ENCODE data around the gene NTNG2. TPM values are rescaled to one million over a fixed set of nuclear protein-coding genes. Genes with fewer than 3 reads are reported as not detected.
"Not testable (repeated sequence)": the region's sequence is repeated elsewhere in the genome, so short reads cannot be mapped to it uniquely, and the experiment has no call there.

NTNG2 gene
- total and polyA plus RNA-seq, 2 donors (not counting 1 experiment from before 2014, with no cell fraction given), result 5.0 to 6.6 TPM

- no peaks in the 10 kb centered on the region for H3K4me1 ChIP-seq (ENCODE audit: control insufficient read depth in 2 of 2, insufficient read depth in 2 of 2, low read length in 2 of 2)
- H3K4me2 ChIP-seq (replicated peaks; ENCODE audit: low read depth, low read length, poor library complexity, severe bottlenecking), result no peak overlapping the region
- no peak overlapping the region for H2AFZ ChIP-seq (ENCODE audit: insufficient read depth, low read depth, low read length, poor library complexity, severe bottlenecking)
- H3K4me3 Mint-ChIP-seq, result no peak overlapping the region
- peak overlapping the region; percentile 64 for H3K27ac Mint-ChIP-seq
- POLR2A ChIA-PET, result no interaction called here
- no peak overlapping the region for H3K4me3 ChIP-seq (ENCODE audit: control extremely low read depth in 1 of 5, extremely low read depth in 1 of 5, insufficient read depth in 1 of 5, low read depth in 2 of 5, low read length in 4 of 5)
- TF ChIP-seq EZH2 (IDR thresholded peaks at IDR 0.05; ENCODE audit: borderline replicate concordance, insufficient read depth, low read depth, low read length, poor library complexity, severe bottlenecking) (no peak), CTCF (IDR thresholded peaks at IDR 0.05) (peak; percentile 96)
- H3K4me1 Mint-ChIP-seq, result peaks cover 2% of the 10 kb centered on the region
- H4K20me1 ChIP-seq (ENCODE audit: control insufficient read depth, insufficient read depth, low read length, poor library complexity, severe bottlenecking), result peaks cover 40% of the 10 kb centered on the region
- H3K9ac ChIP-seq (ENCODE audit: low read length), result no peak overlapping the region
- H3K36me3 ChIP-seq (replicated peaks in 1 of 2; ENCODE audit: control extremely low read depth in 1 of 2, control insufficient read depth in 1 of 2, extremely low read depth in 1 of 2, insufficient read depth in 2 of 2, low read length in 1 of 2), result peaks cover 30 to 91% of the 10 kb centered on the region in 2 experiments
- no peaks in the 10 kb centered on the region for H3K9me3 Mint-ChIP-seq (ENCODE audit: insufficient read depth)
- H3K27ac ChIP-seq (ENCODE audit: low read length in 2 of 2), result no peak overlapping the region
- intact Hi-C loops (cut with micrococcal nuclease), result loop anchor here (1.0 kb wide), 1 partner anchor 507 kb away; no protein-coding TSS in a partner anchor
- DNase-seq (peak; percentile 77), ATAC-seq (ENCODE audit: low read depth) (peak; percentile 51)
- H3K27me3 ChIP-seq (replicated peaks in 1 of 4; ENCODE audit: control extremely low read depth in 1 of 4, control insufficient read depth in 3 of 4, insufficient read depth in 4 of 4, low read length in 3 of 4), result no peaks in the 10 kb centered on the region
- no peaks in the 10 kb centered on the region for H3K9me3 ChIP-seq (ENCODE audit: control extremely low read depth in 1 of 3, control insufficient read depth in 2 of 3, insufficient read depth in 1 of 3, low read length in 2 of 3)
- WGBS (ENCODE audit: insufficient coverage), result 75% methylated on average over 4 of the region's 10 CpGs
- H3K27me3 Mint-ChIP-seq, result no peaks in the 10 kb centered on the region
- CTCF ChIA-PET, result interaction anchor here (0.6 to 3.0 kb wide), 24 partner anchors 9 to 639 kb away, joined by 3 to 21 read pairs (median 4); partner anchors contain the start of genes DDX31 and GTF3C4
- peaks cover 9% of the 10 kb centered on the region for H3K79me2 ChIP-seq (ENCODE audit: control insufficient read depth, insufficient read depth, low read length)
Observed at GRCh38 chr9:132268725-132269352, 107.0 kb downstream of the NTNG2 start.

- H3K9me3 ChIP-seq (ENCODE audit: control extremely low read depth in 1 of 3, control insufficient read depth in 2 of 3, insufficient read depth in 1 of 3, low read length in 2 of 3); H3K4me3 ChIP-seq (ENCODE audit: control extremely low read depth in 1 of 5, extremely low read depth in 1 of 5, insufficient read depth in 1 of 5, low read depth in 2 of 5, low read length in 4 of 5); H3K4me1 Mint-ChIP-seq; DNase-seq; H3K79me2 ChIP-seq (ENCODE audit: control insufficient read depth, insufficient read depth, low read length); H3K4me2 ChIP-seq (replicated peaks; ENCODE audit: low read depth, low read length, poor library complexity, severe bottlenecking); ATAC-seq (ENCODE audit: low read depth); H3K9ac ChIP-seq (ENCODE audit: low read length); intact Hi-C loops (cut with micrococcal nuclease); H3K27me3 ChIP-seq (replicated peaks in 1 of 4; ENCODE audit: control extremely low read depth in 1 of 4, control insufficient read depth in 3 of 4, insufficient read depth in 4 of 4, low read length in 3 of 4); H3K9me3 Mint-ChIP-seq (ENCODE audit: insufficient read depth); POLR2A ChIA-PET; H2AFZ ChIP-seq (ENCODE audit: insufficient read depth, low read depth, low read length, poor library complexity, severe bottlenecking); H3K27me3 Mint-ChIP-seq; H3K4me3 Mint-ChIP-seq; H3K4me1 ChIP-seq (ENCODE audit: control insufficient read depth in 2 of 2, insufficient read depth in 2 of 2, low read length in 2 of 2); H3K27ac ChIP-seq (ENCODE audit: low read length in 2 of 2): not testable (repeated sequence)
- H4K20me1 ChIP-seq (ENCODE audit: control insufficient read depth, insufficient read depth, low read length, poor library complexity, severe bottlenecking), result peaks cover 31% of the 10 kb centered on the region
- 80% methylated on average over 7 of the region's 16 CpGs for WGBS (ENCODE audit: insufficient coverage)
- peaks cover 25 to 91% of the 10 kb centered on the region in 2 experiments for H3K36me3 ChIP-seq (replicated peaks in 1 of 2; ENCODE audit: control extremely low read depth in 1 of 2, control insufficient read depth in 1 of 2, extremely low read depth in 1 of 2, insufficient read depth in 2 of 2, low read length in 1 of 2)
- H3K27ac Mint-ChIP-seq, result peak overlapping the region; percentile 41
- CTCF ChIA-PET, result interaction anchor here (1.0 to 2.4 kb wide), 12 partner anchors 11 to 640 kb away, joined by 3 to 21 read pairs (median 6); partner anchors contain the start of genes DDX31 and GTF3C4
Observed at GRCh38 chr9:132269704-132270516, 108.1 kb downstream of the NTNG2 start.
